ENCODE data around the gene SERPIND1.

The SERPIND1 gene

GRCh38 chr22:20749453-20749852 is 24.5 kb upstream of the SERPIND1 start:
- H3K4me3 ChIP-seq (ENCODE audit: low read length) = no peak overlapping the region
- peaks cover 6% of the 10 kb centered on the region for H3K36me3 ChIP-seq (ENCODE audit: control insufficient read depth, low read depth, low read length)
- no peaks in the 10 kb centered on the region for H3K9me3 ChIP-seq (ENCODE audit: control insufficient read depth, low read depth, low read length)
- no peak overlapping the region for H3K9ac ChIP-seq (ENCODE audit: low read length)
- H3K27me3 ChIP-seq (ENCODE audit: control insufficient read depth, insufficient read depth, low read length) = no peaks in the 10 kb centered on the region
- no peak overlapping the region for H3K27ac ChIP-seq (ENCODE audit: low read length)
- no peaks in the 10 kb centered on the region for H3K4me1 ChIP-seq (ENCODE audit: control insufficient read depth, low read depth, low read length)

- no peak overlapping the region for H3K9ac ChIP-seq (ENCODE audit: low read length)
- H3K27me3 ChIP-seq (ENCODE audit: control insufficient read depth, insufficient read depth, low read length) = no peaks in the 10 kb centered on the region
- H3K36me3 ChIP-seq (ENCODE audit: control insufficient read depth, low read depth, low read length) = peaks cover 6% of the 10 kb centered on the region
- no peak overlapping the region for H3K4me3 ChIP-seq (ENCODE audit: low read length)
- no peaks in the 10 kb centered on the region for H3K9me3 ChIP-seq (ENCODE audit: control insufficient read depth, low read depth, low read length)
- H3K4me1 ChIP-seq (ENCODE audit: control insufficient read depth, low read depth, low read length) = no peaks in the 10 kb centered on the region
- H3K27ac ChIP-seq (ENCODE audit: low read length) = no peak overlapping the region
Measured at GRCh38 chr22:20750461-20751184, 23.3 kb upstream of the SERPIND1 start.

DNA sequence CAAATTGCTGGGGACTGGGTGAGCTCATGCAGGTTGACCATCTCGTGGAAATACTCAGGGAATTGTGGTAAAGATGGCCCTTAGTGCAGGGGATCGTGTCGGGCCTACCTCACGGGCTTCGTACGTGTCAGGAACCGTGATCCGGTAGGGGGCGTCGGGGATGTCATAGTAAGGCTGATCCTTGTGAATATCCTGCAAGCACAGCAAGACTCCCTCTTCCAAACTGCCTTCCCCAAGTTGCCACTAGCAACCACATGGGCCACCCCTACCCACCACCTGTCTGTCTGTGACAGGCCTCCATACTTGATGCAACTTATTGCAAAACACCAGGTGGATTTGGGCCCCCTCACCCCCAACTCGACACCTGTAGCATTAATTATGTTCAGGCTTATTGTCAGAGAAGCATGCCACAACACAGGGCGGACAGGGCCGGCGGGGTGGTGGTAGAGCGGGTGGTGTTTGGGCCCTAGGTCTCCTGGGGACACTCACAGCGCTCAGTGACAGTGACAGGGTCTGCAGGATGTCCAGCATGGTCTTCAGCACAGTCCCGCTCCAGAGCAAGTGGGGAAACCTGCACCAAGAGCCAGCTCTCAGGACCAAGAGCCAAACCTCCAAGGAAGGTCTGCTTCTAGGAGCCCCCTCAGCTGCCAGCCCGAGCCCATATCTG is 22.6 kb upstream of the SERPIND1 start:
- no peaks in the 10 kb centered on the region for H3K9me3 ChIP-seq (ENCODE audit: control insufficient read depth, low read depth, low read length)
- H3K36me3 ChIP-seq (ENCODE audit: control insufficient read depth, low read depth, low read length) = peaks cover 6% of the 10 kb centered on the region
- no peaks in the 10 kb centered on the region for H3K4me1 ChIP-seq (ENCODE audit: control insufficient read depth, low read depth, low read length)
- no peak overlapping the region for H3K4me3 ChIP-seq (ENCODE audit: low read length)
- no peak overlapping the region for H3K9ac ChIP-seq (ENCODE audit: low read length)
- no peaks in the 10 kb centered on the region for H3K27me3 ChIP-seq (ENCODE audit: control insufficient read depth, insufficient read depth, low read length)
- H3K27ac ChIP-seq (ENCODE audit: low read length) = no peak overlapping the region

DNA sequence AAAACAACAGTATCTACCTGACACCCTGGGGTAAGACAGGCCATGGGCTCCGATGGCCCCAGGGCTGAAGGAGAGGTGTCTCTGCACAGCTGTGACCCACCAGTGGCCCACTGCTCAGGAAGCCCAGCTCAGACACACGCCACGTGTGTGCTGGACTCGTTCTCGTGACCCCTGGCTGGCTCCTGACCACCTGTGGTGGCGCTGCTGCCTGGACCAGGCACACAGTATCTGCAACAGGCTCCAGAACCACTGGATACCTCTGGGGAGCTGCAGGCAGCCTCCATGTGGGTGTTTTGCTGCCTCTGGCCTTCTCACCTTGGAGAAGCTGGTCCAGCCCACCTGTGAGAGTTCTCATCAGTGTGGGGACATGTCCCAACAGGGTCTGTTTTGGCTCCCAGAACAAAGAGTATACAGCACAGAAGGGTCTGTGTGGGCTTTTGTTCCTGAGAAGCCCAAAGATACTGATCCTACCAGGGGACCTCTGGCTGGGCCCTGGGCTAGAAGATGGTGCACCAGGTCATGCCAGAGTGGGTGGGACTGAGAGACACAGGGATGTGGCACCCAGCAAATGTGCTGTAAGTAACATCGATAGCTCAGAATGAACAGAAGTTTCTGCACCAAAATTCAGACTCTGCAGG is 21.7 kb upstream of the SERPIND1 start:
- Histone ChIP-seq H3K27me3 (ENCODE audit: control insufficient read depth, insufficient read depth, low read length) (no peaks in the 10 kb centered on the region), H3K9ac (ENCODE audit: low read length) (no peak overlapping the region), H3K4me3 (ENCODE audit: low read length) (no peak overlapping the region), H3K9me3 (ENCODE audit: control insufficient read depth, low read depth, low read length) (no peaks in the 10 kb centered on the region), H3K27ac (ENCODE audit: low read length) (no peak overlapping the region), H3K36me3 (ENCODE audit: control insufficient read depth, low read depth, low read length) (peaks cover 2% of the 10 kb centered on the region), H3K4me1 (ENCODE audit: control insufficient read depth, low read depth, low read length) (no peaks in the 10 kb centered on the region)

DNA sequence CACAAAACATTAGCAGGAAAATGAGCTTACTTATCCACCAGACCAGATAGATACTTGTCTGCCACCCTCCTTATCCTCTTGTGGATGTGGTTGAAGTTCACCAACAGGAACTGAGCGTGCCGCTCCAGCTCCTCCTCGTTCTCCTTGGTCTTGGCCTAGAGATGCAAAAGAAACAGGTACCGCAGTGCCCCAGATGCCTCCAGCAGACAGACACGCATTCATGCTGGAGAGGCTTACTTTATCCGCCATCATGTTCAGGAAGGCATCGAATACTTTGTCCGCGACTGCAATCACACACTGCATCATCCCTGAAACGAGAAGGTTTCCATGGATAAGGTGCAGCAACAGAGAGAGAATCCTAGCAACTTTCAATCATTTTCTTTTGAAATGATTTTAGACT is 21.0 kb upstream of the SERPIND1 start:
- no peaks in the 10 kb centered on the region for H3K27me3 ChIP-seq (ENCODE audit: control insufficient read depth, insufficient read depth, low read length)
- H3K9ac ChIP-seq (ENCODE audit: low read length) = no peak overlapping the region
- no peak overlapping the region for H3K4me3 ChIP-seq (ENCODE audit: low read length)
- no peaks in the 10 kb centered on the region for H3K9me3 ChIP-seq (ENCODE audit: control insufficient read depth, low read depth, low read length)
- no peaks in the 10 kb centered on the region for H3K4me1 ChIP-seq (ENCODE audit: control insufficient read depth, low read depth, low read length)
- H3K36me3 ChIP-seq (ENCODE audit: control insufficient read depth, low read depth, low read length) = no peaks in the 10 kb centered on the region
- no peak overlapping the region for H3K27ac ChIP-seq (ENCODE audit: low read length)

- H3K4me3 ChIP-seq (ENCODE audit: low read length) = no peak overlapping the region
- H3K36me3 ChIP-seq (ENCODE audit: control insufficient read depth, low read depth, low read length) = no peaks in the 10 kb centered on the region
- no peak overlapping the region for H3K9ac ChIP-seq (ENCODE audit: low read length)
- no peak overlapping the region for H3K27ac ChIP-seq (ENCODE audit: low read length)
- no peaks in the 10 kb centered on the region for H3K4me1 ChIP-seq (ENCODE audit: control insufficient read depth, low read depth, low read length)
- no peaks in the 10 kb centered on the region for H3K9me3 ChIP-seq (ENCODE audit: control insufficient read depth, low read depth, low read length)
- H3K27me3 ChIP-seq (ENCODE audit: control insufficient read depth, insufficient read depth, low read length) = no peaks in the 10 kb centered on the region
Measured at GRCh38 chr22:20756846-20757245, 17.1 kb upstream of the SERPIND1 start.

DNA sequence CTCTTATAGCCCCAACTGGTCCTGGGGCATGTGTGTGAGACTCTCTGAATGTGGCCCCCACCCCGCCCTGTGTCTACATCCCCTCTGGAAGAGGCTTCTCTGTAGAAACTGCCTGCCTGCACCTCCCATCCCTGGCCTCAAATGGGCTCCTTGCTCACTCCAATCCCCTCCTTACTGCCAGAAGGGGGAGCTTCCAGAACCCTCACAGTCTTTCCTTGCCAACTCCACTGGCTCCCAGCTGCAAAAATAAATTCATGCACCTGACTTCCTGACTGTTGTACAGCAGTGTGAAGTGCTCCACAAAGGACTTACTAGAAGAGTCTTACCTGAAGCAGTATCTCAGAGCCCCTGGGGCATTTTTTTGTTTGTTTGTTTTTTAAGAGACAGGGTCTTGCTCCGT is 15.2 kb upstream of the SERPIND1 start:
- Histone ChIP-seq H3K9me3 (ENCODE audit: control insufficient read depth, low read depth, low read length) (no peaks in the 10 kb centered on the region), H3K4me3 (ENCODE audit: low read length) (no peak overlapping the region), H3K36me3 (ENCODE audit: control insufficient read depth, low read depth, low read length) (no peaks in the 10 kb centered on the region), H3K4me1 (ENCODE audit: control insufficient read depth, low read depth, low read length) (no peaks in the 10 kb centered on the region), H3K27ac (ENCODE audit: low read length) (no peak overlapping the region), H3K9ac (ENCODE audit: low read length) (no peak overlapping the region), H3K27me3 (ENCODE audit: control insufficient read depth, insufficient read depth, low read length) (no peaks in the 10 kb centered on the region)

- no peaks in the 10 kb centered on the region for H3K4me1 ChIP-seq (ENCODE audit: control insufficient read depth, low read depth, low read length)
- no peak overlapping the region for H3K9ac ChIP-seq (ENCODE audit: low read length)
- H3K4me3 ChIP-seq (ENCODE audit: low read length) = no peak overlapping the region
- no peaks in the 10 kb centered on the region for H3K9me3 ChIP-seq (ENCODE audit: control insufficient read depth, low read depth, low read length)
- H3K27ac ChIP-seq (ENCODE audit: low read length) = no peak overlapping the region
- H3K27me3 ChIP-seq (ENCODE audit: control insufficient read depth, insufficient read depth, low read length) = no peaks in the 10 kb centered on the region
- H3K36me3 ChIP-seq (ENCODE audit: control insufficient read depth, low read depth, low read length) = peaks cover 12% of the 10 kb centered on the region
Measured at GRCh38 chr22:20760084-20760483, 13.8 kb upstream of the SERPIND1 start.

DNA sequence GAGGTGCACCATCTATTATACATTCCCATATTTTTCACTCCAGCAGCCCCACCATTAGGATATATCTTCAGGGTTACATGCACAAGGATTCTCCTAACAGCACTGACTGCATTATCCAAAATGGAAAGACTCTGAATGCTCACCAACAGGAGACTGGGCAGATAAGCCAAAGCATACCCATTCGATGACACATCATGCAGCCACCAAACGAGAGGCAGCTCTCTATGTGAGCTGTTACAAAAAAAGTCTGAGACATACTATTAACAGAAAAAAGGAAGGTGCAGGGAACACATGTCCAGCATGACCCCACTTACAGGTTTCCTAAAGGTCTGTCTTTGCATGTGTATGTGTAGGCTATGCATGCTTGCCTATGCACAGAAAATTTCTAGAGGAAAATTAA is 12.4 kb upstream of the SERPIND1 start:
- Histone ChIP-seq H3K4me1 (ENCODE audit: control insufficient read depth, low read depth, low read length) (no peaks in the 10 kb centered on the region), H3K27ac (ENCODE audit: low read length) (no peak overlapping the region), H3K9ac (ENCODE audit: low read length) (no peak overlapping the region), H3K27me3 (ENCODE audit: control insufficient read depth, insufficient read depth, low read length) (no peaks in the 10 kb centered on the region), H3K4me3 (ENCODE audit: low read length) (no peak overlapping the region), H3K9me3 (ENCODE audit: control insufficient read depth, low read depth, low read length) (no peaks in the 10 kb centered on the region), H3K36me3 (ENCODE audit: control insufficient read depth, low read depth, low read length) (peaks cover 15% of the 10 kb centered on the region)

- Histone ChIP-seq H3K4me3 (ENCODE audit: low read length) (no peak overlapping the region), H3K36me3 (ENCODE audit: control insufficient read depth, low read depth, low read length) (peaks cover 15% of the 10 kb centered on the region), H3K27ac (ENCODE audit: low read length) (no peak overlapping the region), H3K9me3 (ENCODE audit: control insufficient read depth, low read depth, low read length) (no peaks in the 10 kb centered on the region), H3K4me1 (ENCODE audit: control insufficient read depth, low read depth, low read length) (no peaks in the 10 kb centered on the region), H3K9ac (ENCODE audit: low read length) (no peak overlapping the region), H3K27me3 (ENCODE audit: control insufficient read depth, insufficient read depth, low read length) (no peaks in the 10 kb centered on the region)
Measured at GRCh38 chr22:20762233-20762796, 11.6 kb upstream of the SERPIND1 start.

GRCh38 chr22:20763630-20764470 is 10.1 kb upstream of the SERPIND1 start:
- no peak overlapping the region for H3K9ac ChIP-seq (ENCODE audit: low read length)
- peaks cover 15% of the 10 kb centered on the region for H3K36me3 ChIP-seq (ENCODE audit: control insufficient read depth, low read depth, low read length)
- no peaks in the 10 kb centered on the region for H3K9me3 ChIP-seq (ENCODE audit: control insufficient read depth, low read depth, low read length)
- no peak overlapping the region for H3K4me3 ChIP-seq (ENCODE audit: low read length)
- no peaks in the 10 kb centered on the region for H3K4me1 ChIP-seq (ENCODE audit: control insufficient read depth, low read depth, low read length)
- H3K27ac ChIP-seq (ENCODE audit: low read length) = no peak overlapping the region
- no peaks in the 10 kb centered on the region for H3K27me3 ChIP-seq (ENCODE audit: control insufficient read depth, insufficient read depth, low read length)

All from iPS-18a (cell line).